Mesodermal cell (in vitro differentiated cells): Measurements from ENCODE around the gene SFXN5.

ENCODE experiments used
- H3K27ac ChIP-seq: 2 replicates; pipeline ENCODE4 v1.7.0; 2013; ENCODE audit warnings: mild to moderate bottlenecking, low read depth, low read length, moderate library complexity; ENCODE audit not compliant: severe bottlenecking
- H3K36me3 ChIP-seq: 2 replicates; pipeline ENCODE4 v1.7.1; 2013; ENCODE audit warnings: mild to moderate bottlenecking, low read length, moderate library complexity; ENCODE audit not compliant: control insufficient read depth, insufficient read depth
- H3K4me1 ChIP-seq: one replicate; pipeline ENCODE4 v1.7.1; 2013; ENCODE audit warnings: mild to moderate bottlenecking, low read length; ENCODE audit not compliant: insufficient read depth, control insufficient read depth, poor library complexity, severe bottlenecking
- H3K4me3 ChIP-seq: 2 replicates; pipeline ENCODE4 v1.7.0; 2013; ENCODE audit warnings: low read length, control low read depth, mild to moderate bottlenecking; ENCODE audit not compliant: insufficient read depth, poor library complexity, severe bottlenecking; ENCODE audit errors: extremely low read depth
- H3K9me3 ChIP-seq: 2 replicates; pipeline ENCODE4 v1.7.1; 2013; ENCODE audit warnings: mild to moderate bottlenecking, low read length, moderate library complexity; ENCODE audit not compliant: control insufficient read depth
- WGBS, 2 experiments: methylation state at CpG; one replicate each; pipeline ENCODE4 v1.1.5; 2013; ENCODE audit warnings: missing lambda C conversion rate in 2 of 2; ENCODE audit not compliant: insufficient coverage in 2 of 2; 5-methylcytosine and 5-hydroxymethylcytosine counted together

SFXN5 gene

GRCh38 chr2:73110168-73111072, 38.9 kb upstream of the SFXN5 start:
- WGBS, 2 experiments = 82 to 100% methylated on average over 2 of the region's 4 CpGs
- H3K4me3 ChIP-seq = peak overlapping the region; percentile 67
- no peak overlapping the region for H3K27ac ChIP-seq

GRCh38 chr2:73109431-73110167, 38.1 kb upstream of the SFXN5 start:
- WGBS, 2 experiments = 93 to 95% methylated on average over 3 to 4 of the region's 5 CpGs
- H3K36me3 ChIP-seq = peaks cover 8% of the 10 kb centered on the region
- peaks cover 15% of the 10 kb centered on the region for H3K4me1 ChIP-seq
- H3K4me3 ChIP-seq = no peak overlapping the region
- H3K27ac ChIP-seq = no peak overlapping the region
- peaks cover 5% of the 10 kb centered on the region for H3K9me3 ChIP-seq

More at GRCh38 chr2:73110168-73111072, 38.9 kb upstream of the SFXN5 start:
- H3K4me1 ChIP-seq = peaks cover 15% of the 10 kb centered on the region
- peaks cover 8% of the 10 kb centered on the region for H3K36me3 ChIP-seq
- peaks cover 8% of the 10 kb centered on the region for H3K9me3 ChIP-seq

GRCh38 chr2:73107211-73107926, 35.9 kb upstream of the SFXN5 start:
- Histone ChIP-seq H3K27ac (no peak overlapping the region), H3K36me3 (peaks cover 8% of the 10 kb centered on the region), H3K4me1 (peaks cover 25% of the 10 kb centered on the region), H3K9me3 (no peaks in the 10 kb centered on the region), H3K4me3 (no peak overlapping the region)
- WGBS, 2 experiments = 82 to 88% methylated on average over 7 to 8 of the region's 12 CpGs

GRCh38 chr2:73106791-73107190, 35.3 kb upstream of the SFXN5 start:
- no peak overlapping the region for H3K27ac ChIP-seq
- H3K4me1 ChIP-seq = peaks cover 28% of the 10 kb centered on the region
- peaks cover 8% of the 10 kb centered on the region for H3K36me3 ChIP-seq
- WGBS, 2 experiments = 90 to 96% methylated on average over 3 of the region's 3 CpGs
- no peaks in the 10 kb centered on the region for H3K9me3 ChIP-seq
- no peak overlapping the region for H3K4me3 ChIP-seq

GRCh38 chr2:73105511-73105971, 34.0 kb upstream of the SFXN5 start:
- no peaks in the 10 kb centered on the region for H3K9me3 ChIP-seq
- 93 to 100% methylated on average over 2 of the region's 2 CpGs for WGBS, 2 experiments
- H3K36me3 ChIP-seq = peaks cover 14% of the 10 kb centered on the region
- no peak overlapping the region for H3K27ac ChIP-seq
- H3K4me3 ChIP-seq = no peak overlapping the region
- H3K4me1 ChIP-seq = peaks cover 24% of the 10 kb centered on the region

- peaks cover 20% of the 10 kb centered on the region for H3K4me1 ChIP-seq
- no peak overlapping the region for H3K4me3 ChIP-seq
- 100% methylated on average over 3 of the region's 3 CpGs for WGBS, 2 experiments
- no peaks in the 10 kb centered on the region for H3K9me3 ChIP-seq
- H3K27ac ChIP-seq = no peak overlapping the region
- peaks cover 14% of the 10 kb centered on the region for H3K36me3 ChIP-seq
Observed at GRCh38 chr2:73104933-73105332, 33.4 kb upstream of the SFXN5 start.

- WGBS, 2 experiments = 94% methylated on average over 2 of the region's 2 CpGs; no CpG with 5 or more reads in 1 of the 2 experiments
- H3K9me3 ChIP-seq = no peaks in the 10 kb centered on the region
- no peak overlapping the region for H3K27ac ChIP-seq
- H3K4me3 ChIP-seq = no peak overlapping the region
- H3K36me3 ChIP-seq = peaks cover 8% of the 10 kb centered on the region
- H3K4me1 ChIP-seq = peaks cover 13% of the 10 kb centered on the region
Observed at GRCh38 chr2:73103018-73103542, 31.6 kb upstream of the SFXN5 start.

- Histone ChIP-seq H3K4me3 (no peak overlapping the region), H3K9me3 (no peaks in the 10 kb centered on the region), H3K36me3 (peaks cover 7% of the 10 kb centered on the region), H3K27ac (no peak overlapping the region), H3K4me1 (peaks cover 13% of the 10 kb centered on the region)
- 70 to 71% methylated on average over 5 to 11 of the region's 12 CpGs for WGBS, 2 experiments
Observed at GRCh38 chr2:73101626-73102256, 30.2 kb upstream of the SFXN5 start.

GRCh38 chr2:73100956-73101355, 29.4 kb upstream of the SFXN5 start:
- Histone ChIP-seq H3K9me3 (no peaks in the 10 kb centered on the region), H3K4me3 (no peak overlapping the region), H3K27ac (no peak overlapping the region), H3K36me3 (peaks cover 7% of the 10 kb centered on the region), H3K4me1 (peaks cover 13% of the 10 kb centered on the region)
- 90 to 97% methylated on average over 1 to 4 of the region's 4 CpGs for WGBS, 2 experiments

- peaks cover 7% of the 10 kb centered on the region for H3K36me3 ChIP-seq
- H3K4me3 ChIP-seq = no peak overlapping the region
- no peaks in the 10 kb centered on the region for H3K9me3 ChIP-seq
- peaks cover 13% of the 10 kb centered on the region for H3K4me1 ChIP-seq
- H3K27ac ChIP-seq = no peak overlapping the region
- WGBS, 2 experiments = 96 to 100% methylated on average over 3 of the region's 3 CpGs
Observed at GRCh38 chr2:73099486-73099885, 28.0 kb upstream of the SFXN5 start.
